ENCODE results near the gene FBXW7.

FBXW7 gene

DNA sequence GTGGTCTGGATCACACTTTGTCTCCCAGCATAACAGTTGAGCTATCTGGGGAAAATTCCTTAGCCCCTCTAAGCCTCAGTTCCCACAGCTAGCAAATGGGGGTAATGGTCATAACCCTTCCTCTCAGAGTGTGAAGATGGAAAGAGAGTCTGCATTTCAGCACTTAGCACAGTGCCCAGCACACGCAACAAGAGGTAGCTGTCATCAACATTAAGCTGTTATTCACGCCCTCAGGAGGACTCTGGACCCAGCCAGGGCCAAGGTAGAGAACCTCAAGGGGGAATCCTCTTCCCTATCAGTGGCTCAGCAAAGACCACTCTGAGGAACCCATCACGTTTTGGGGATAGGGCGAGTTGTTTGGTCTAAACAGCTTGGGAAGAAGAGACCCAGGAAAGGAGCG is 258.6 kb downstream of the FBXW7 start:
- DNase-seq (ENCODE audit: low read depth), result no peak
- TF ChIP-seq, protein P1, sequence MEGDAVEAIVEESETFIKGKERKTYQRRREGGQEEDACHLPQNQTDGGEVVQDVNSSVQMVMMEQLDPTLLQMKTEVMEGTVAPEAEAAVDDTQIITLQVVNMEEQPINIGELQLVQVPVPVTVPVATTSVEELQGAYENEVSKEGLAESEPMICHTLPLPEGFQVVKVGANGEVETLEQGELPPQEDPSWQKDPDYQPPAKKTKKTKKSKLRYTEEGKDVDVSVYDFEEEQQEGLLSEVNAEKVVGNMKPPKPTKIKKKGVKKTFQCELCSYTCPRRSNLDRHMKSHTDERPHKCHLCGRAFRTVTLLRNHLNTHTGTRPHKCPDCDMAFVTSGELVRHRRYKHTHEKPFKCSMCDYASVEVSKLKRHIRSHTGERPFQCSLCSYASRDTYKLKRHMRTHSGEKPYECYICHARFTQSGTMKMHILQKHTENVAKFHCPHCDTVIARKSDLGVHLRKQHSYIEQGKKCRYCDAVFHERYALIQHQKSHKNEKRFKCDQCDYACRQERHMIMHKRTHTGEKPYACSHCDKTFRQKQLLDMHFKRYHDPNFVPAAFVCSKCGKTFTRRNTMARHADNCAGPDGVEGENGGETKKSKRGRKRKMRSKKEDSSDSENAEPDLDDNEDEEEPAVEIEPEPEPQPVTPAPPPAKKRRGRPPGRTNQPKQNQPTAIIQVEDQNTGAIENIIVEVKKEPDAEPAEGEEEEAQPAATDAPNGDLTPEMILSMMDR (IDR thresholded peaks at IDR 0.05; ENCODE audit: low read length, missing control alignments), result no peak
- H3K4me3 ChIP-seq (replicated peaks; ENCODE audit: low read depth, low read length), result no peak overlapping the region

DNA sequence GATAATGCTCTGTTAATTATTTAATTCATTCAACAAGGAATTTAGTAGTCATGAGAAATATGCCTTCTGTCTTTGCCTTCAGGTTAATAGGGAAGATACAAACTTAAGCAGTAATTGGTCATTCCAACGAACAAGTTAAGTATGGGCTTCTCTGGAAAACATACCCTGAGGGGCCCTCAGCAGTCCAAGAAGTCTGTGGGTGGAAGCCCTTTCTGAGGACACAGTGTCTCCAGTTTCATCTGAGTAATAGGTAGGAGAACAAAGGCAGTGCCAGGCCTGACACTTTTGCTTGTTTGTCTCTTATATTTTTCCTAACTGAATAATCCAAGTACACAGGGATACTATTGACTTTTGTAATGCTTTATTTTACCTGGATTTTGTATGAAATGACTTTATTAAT is 262.5 kb downstream of the FBXW7 start:
- DNase-seq (ENCODE audit: low read depth), result no peak
- H3K4me3 ChIP-seq (replicated peaks; ENCODE audit: low read depth, low read length), result no peak overlapping the region
- TF ChIP-seq, protein P1 (IDR thresholded peaks at IDR 0.05; ENCODE audit: low read length, missing control alignments), result no peak

All from fibroblast of pulmonary artery (primary cell).